G401.6 (cell line): ENCODE measurements around the gene CDC123.
"Not testable (repeated sequence)": the region's sequence is repeated elsewhere in the genome, so short reads cannot be mapped to it uniquely, and the experiment has no call there.

Experiments used
- FAIRE-seq: peaks from 2 replicates; lab custom pipeline; 2012; peaks lifted over from hg19 to GRCh38; lab: Jason Lieb, UNC

Gene CDC123

GRCh38 chr10:12191715-12192114 lies 4.3 kb upstream of the CDC123 start:
- FAIRE-seq = no peak

DNA sequence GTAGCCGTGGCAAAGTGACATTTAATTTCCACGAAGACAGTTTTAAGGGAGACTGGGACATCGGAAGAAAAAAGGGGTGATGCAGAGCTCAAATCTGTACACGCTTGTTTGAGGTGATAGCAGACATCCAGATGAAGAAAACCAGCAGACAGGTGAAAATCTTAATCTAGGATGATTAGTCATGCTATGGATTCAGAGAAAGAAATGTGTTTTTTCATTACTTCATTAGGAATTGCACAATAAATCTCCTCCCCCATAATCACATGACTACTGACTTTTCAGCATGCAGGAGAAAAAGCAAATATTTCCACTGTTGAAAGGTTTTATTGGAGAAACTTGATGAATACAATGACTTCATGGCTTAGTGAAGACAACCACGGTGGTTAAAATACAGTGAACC lies 2.8 kb upstream of the CDC123 start:
- FAIRE-seq = no peak

DNA sequence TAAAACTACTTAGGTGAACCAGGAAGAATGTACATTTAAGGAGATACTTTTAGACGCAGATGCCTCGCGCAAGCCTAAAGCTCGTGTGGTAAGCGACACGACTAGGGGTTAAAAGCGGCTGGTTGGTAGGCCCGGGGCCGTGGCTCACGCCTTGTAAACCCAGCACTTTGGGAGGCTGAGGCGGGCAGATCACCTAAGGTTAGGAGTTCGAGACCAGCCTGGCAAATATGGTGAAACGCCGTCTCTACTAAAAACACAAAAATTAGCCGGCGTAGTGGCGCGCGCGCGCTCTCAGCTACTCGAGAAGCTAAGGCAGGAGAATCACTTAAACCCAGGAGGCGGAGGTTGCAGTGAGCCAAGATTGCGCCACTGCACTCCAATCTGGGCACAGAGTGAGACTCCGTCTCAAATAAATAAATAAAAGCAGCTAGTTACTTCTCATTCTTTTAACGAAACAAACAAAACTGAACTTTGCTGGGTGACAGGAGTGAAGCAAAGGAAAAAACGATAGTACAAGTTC lies 1.2 kb upstream of the CDC123 start:
- FAIRE-seq = no peak

DNA sequence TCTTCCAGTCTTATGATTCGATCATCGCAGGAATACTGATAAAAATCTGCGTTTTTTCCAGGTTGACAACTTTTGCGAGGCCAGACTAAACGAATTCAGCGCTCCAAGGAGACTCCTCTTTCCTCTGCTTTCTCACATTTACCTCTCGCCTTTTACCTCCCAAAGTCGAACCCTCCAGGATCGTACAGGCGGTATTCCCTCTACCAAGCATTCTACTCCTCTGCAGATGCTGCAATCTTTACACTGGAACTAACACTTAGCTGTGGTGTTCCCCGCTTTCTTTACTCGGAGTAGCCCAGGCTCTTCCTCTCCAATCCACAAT lies 746 bp upstream of the CDC123 start:
- FAIRE-seq = no peak

DNA sequence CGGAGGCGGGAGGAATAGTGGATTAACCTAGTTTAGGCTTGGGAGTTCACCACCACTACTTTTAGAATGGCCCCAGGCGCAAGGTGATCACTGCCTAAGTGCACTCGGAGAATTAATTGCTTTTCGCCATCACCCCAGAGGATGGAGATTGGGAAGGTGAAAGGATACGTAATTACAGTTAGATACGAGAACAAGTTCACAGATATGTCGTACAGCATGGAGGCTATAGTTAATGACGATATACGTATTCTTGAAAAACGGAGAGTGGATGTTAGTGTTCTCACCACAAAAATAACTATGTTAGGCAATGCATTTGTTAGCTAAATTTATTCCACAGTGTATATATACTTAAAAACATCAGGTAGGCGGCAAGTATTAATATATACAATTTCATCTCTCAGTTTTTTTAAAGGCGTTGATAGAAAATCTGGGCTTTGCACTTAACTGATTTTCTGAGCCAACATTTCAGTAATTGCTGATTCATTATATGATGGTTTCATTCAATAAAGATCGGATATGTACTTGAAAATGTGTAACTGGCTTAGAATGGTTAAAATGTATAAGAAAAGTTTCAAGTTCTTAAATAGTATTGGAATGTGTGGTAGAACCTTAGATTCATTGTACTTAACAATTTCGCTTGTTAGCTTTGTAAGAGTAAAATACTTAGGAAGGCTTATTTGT lies 683 bp downstream of the CDC123 start:
- no peak for FAIRE-seq

- no peak for FAIRE-seq
Measured at GRCh38 chr10:12198156-12198555, 2.2 kb downstream of the CDC123 start.

DNA sequence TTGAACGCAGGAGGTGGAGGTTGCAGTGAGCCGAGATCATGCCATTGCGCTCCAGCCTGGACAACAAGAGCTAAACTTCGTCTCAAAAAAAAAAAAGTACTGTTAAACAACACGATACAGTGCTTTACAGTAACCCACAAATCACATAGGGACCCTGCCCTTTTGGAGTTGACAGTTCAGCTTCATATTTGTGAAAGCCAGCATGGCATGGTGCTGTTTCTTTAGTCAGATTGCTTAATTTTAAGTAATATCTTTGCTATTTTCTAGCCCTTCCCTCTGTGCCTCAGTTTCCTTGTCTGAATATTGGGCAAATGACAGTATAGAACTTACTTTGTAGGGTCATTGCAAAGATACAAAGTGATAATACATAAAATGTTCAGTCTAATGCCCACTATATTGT lies 4.9 kb downstream of the CDC123 start:
- no peak for FAIRE-seq

GRCh38 chr10:12201543-12201942 lies 5.6 kb downstream of the CDC123 start:
- FAIRE-seq = no peak

DNA sequence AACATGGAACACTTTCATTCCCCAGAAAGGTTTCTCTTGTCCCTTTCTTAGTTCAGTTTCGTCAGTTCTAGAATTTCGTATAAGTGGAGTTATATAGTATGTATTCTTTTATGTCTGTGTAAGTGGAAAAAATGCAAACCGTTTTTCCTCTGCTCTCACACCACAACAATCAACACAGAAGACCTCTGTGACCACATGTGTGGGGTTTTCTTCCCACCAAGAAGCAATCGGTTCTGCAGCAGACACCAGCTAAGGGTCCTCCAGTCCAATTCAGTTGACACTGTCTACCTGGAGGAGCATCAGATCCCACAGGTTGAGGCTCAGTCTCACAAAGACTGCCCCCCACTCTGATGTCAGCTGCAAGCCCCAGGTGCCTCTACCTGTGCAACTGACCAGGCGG lies 6.2 kb downstream of the CDC123 start:
- no peak for FAIRE-seq

GRCh38 chr10:12205082-12205481 lies 9.1 kb downstream of the CDC123 start:
- no peak for FAIRE-seq

DNA sequence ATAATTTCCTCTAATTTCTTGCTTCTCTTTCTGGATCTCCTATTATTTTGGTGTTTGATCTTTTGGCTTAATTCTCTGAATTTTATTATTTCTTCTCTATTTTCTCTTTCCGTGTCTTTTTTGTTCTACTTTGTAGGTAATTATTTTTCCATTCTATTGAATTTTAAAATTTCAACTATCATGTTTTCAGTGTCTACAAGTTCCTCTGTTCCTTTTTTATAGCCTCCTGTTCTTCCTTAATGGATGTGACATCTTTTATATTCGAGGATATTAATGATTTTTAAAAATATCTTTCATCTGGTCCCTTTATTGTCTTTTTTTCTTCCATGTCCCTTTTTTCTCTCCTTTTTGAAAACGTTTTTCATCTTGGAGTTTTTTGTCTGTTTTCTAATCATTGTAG lies 11.1 kb downstream of the CDC123 start:
- FAIRE-seq = no peak

DNA sequence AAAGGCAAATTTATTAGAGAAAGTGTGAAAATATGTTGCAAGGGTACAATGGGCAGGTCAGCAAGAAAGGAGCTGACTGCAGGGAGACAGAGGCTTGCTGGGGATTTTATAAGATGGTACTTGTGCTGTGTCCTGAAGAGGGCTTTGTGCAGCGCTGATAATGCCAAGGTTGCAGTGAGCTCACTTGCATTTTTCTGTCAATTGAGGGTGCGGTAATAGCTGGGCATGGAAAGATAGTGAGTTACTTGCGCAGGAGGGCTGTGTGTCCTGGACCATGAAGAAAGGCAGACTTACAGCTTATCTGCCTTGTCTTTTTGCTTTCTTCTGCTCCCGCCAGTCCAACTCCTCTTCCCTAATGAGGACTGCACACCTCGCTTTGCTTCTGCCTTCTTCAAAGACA lies 12.5 kb downstream of the CDC123 start:
- FAIRE-seq = no peak

GRCh38 chr10:12212454-12212853 lies 16.5 kb downstream of the CDC123 start:
- FAIRE-seq = no peak

DNA sequence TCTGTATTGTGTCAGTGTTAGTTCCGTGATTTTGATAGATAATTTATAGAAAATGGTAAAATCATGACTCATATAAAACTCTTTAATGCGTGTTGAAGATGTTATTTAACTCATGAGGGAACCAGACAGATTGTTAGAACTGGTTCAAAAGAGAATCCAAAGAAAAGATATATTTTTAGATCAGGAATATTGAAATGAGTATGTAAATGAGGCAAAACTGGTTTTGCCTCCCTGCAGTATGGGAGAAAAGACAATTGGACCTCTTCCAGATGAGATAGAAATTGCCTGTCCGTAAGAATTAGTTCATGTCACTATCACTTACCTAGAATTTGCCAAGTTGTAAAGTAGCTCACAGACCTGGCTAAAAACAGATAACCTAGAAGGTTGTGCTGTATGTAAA lies 17.6 kb downstream of the CDC123 start:
- FAIRE-seq = no peak

DNA sequence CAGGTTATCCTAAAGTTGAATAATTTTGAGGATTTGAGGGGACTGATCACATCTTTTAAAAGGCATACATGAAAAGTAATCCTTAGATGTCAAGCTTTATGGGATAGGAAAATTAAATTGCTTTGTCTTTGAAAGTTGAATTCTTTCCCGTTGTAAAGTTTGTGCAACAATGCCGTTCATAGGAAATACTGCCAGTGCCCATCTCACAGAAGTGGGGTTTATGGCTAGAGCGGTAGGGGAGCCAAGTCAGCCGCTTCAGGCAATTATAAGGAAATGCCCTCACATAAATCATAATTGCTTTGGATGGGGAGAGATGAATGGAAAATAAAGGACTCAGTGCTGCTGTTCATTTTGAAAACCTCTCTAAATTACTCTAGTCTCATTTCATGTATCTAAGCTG lies 18.1 kb downstream of the CDC123 start:
- FAIRE-seq = no peak

DNA sequence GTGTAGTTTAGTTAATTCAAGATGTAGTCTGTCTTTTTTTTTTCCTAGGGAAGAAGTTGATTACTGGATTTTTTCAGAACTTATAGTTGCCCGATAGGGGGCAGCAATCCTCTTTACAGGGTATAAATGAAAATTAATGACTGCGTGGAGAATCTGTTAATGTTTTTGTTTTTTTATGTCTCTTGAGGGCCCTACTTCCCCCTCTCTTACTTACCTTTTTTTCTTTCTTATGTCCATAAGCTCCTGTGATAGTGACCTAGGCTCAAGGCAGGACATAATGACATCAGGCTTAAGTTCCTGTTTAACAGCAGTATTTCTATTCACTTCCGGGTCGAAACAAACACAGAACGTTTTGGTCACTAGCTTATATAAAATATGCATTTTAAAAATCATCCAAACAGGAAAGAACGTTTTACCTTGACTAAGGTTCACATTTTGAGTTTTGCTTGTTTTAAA lies 18.8 kb downstream of the CDC123 start:
- peak; percentile 76 for FAIRE-seq

- no peak for FAIRE-seq
Measured at GRCh38 chr10:12218991-12219390, 23.0 kb downstream of the CDC123 start.

- peak; percentile 42 for FAIRE-seq
Measured at GRCh38 chr10:12221323-12222298, 25.6 kb downstream of the CDC123 start.

DNA sequence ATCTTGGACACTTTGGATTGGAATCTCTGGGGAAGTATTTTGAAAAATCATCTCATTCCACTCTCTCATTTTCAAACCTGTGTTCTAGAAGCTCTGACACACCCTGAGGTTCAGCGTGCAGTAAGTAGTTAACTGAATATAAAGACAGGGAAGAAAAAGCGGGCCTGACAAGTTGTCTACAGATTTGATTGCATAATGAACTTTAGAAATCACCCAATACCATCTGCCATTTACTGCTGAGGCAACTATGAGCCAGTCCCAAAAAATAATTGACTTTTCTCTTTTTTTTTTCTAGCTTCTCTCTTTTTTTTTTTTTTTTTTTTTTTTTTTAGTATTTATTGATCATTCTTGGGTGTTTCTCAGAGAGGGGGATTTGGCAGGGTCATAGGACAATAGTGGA lies 29.5 kb downstream of the CDC123 start:
- no peak for FAIRE-seq

GRCh38 chr10:12226438-12226837 lies 30.4 kb downstream of the CDC123 start:
- not testable (repeated sequence) for FAIRE-seq

- no peak for FAIRE-seq
Measured at GRCh38 chr10:12228851-12229250, 32.9 kb downstream of the CDC123 start.

- FAIRE-seq = not testable (repeated sequence)
Measured at GRCh38 chr10:12234687-12235086, 38.7 kb downstream of the CDC123 start.

DNA sequence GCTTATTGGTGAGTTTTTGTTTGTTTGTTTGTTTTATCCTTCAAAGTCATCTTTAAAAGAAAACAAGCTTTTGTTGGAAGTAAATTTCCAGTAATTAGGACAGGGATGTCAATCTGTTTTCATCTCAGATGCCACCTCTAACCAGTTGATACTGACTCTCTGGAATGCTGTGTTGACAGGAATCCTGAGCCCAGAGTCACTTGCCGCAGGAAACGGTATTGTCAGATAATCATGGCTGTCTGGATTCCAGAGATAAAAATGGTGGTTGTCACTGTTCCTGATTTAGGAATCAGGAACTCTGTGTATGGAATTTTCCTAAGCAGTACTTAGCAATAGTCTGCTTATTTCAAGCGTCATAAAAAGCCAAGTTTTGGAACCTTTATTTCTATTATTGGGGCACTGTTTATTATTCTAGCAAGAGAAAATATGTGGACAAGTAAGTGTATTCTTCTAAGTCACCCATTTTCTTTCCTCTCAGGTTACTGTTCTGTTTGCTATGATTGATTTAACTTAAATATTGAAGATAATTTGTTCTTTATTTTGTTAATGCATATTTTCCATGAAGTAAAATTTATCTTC lies 39.2 kb downstream of the CDC123 start:
- FAIRE-seq = peak; percentile 11
